Liver (tissue), 9 donors: ENCODE results near the gene FBXO47. TPM values are rescaled to one million over a fixed set of nuclear protein-coding genes. Genes with fewer than 3 reads are reported as not detected.

Experiments
- DNase-seq: peaks from one replicate; pipeline ENCODE4 v3.0.0-alpha.2; 2017; ENCODE audit warnings: low spot score
- H3K27ac ChIP-seq, 2 donors: one replicate each; pipeline ENCODE4 v1.7.0; 2013; ENCODE audit warnings: inconsistent platforms in 2 of 2, low read length in 2 of 2, control low read depth in 1 of 2, low read depth in 1 of 2, mild to moderate bottlenecking in 1 of 2
- H3K27me3 ChIP-seq, 4 donors: one replicate each; pipeline versions ENCODE4 v1.6.1 to v1.7.0; 2013; ENCODE audit warnings: low read length in 3 of 4, inconsistent platforms in 1 of 4, mild to moderate bottlenecking in 1 of 4, moderate library complexity in 1 of 4; ENCODE audit not compliant: control insufficient read depth in 4 of 4, insufficient read depth in 4 of 4
- H3K36me3 ChIP-seq, 4 donors: one replicate each; pipeline versions ENCODE4 v1.6.1 to v1.7.0; 2013; ENCODE audit warnings: low read length in 3 of 4, mild to moderate bottlenecking in 3 of 4, low read depth in 1 of 4, moderate library complexity in 1 of 4; ENCODE audit not compliant: control insufficient read depth in 4 of 4, insufficient read depth in 3 of 4
- H3K4me1 ChIP-seq, 4 donors: one replicate each; pipeline versions ENCODE4 v1.6.1 to v1.7.0; 2013; ENCODE audit warnings: low read length in 3 of 4, mild to moderate bottlenecking in 3 of 4, moderate library complexity in 1 of 4; ENCODE audit not compliant: control insufficient read depth in 4 of 4, insufficient read depth in 4 of 4
- H3K4me3 ChIP-seq, 3 donors: one replicate each; pipeline versions ENCODE4 v1.6.1 to v1.7.0; 2013; ENCODE audit warnings: low read length in 3 of 3, control low read depth in 1 of 3, low read depth in 1 of 3, mild to moderate bottlenecking in 1 of 3
- H3K9ac ChIP-seq, 2 donors: one replicate each; pipeline ENCODE4 v1.7.0; 2013; ENCODE audit warnings: low read length in 2 of 2, mild to moderate bottlenecking in 2 of 2, moderate library complexity in 2 of 2, control low read depth in 1 of 2, low read depth in 1 of 2
- H3K9me3 ChIP-seq, 4 donors: one replicate each; pipeline versions ENCODE4 v1.6.1 to v1.7.0; 2013; ENCODE audit warnings: low read length in 3 of 4; ENCODE audit not compliant: control insufficient read depth in 4 of 4
- EGR1 ChIP-seq, 2 donors: IDR thresholded peaks; 2 replicates each; pipeline ENCODE4 v1.6.1; 2016 to 2018; ENCODE audit warnings: antibody characterized with exemption in 2 of 2, low read depth in 2 of 2
- FOXA1 ChIP-seq: IDR thresholded peaks from 2 replicates; pipeline ENCODE4 v1.6.1; 2016; ENCODE audit warnings: antibody characterized with exemption
- FOXA2 ChIP-seq: IDR thresholded peaks from 2 replicates; pipeline ENCODE4 v1.6.1; 2016; ENCODE audit warnings: antibody characterized with exemption
- GABPA ChIP-seq, 2 donors: IDR thresholded peaks in 1 of 2; conservative IDR thresholded peaks in 1 of 2; 2 replicates each; pipeline ENCODE4 v1.6.1; 2016; ENCODE audit warnings: antibody characterized with exemption in 2 of 2, mild to moderate bottlenecking in 1 of 2, moderate library complexity in 1 of 2
- HNF4A ChIP-seq, 2 donors: conservative IDR thresholded peaks; 2 replicates each; pipeline ENCODE4 v1.6.1; 2016; ENCODE audit warnings: antibody characterized with exemption in 2 of 2, mild to moderate bottlenecking in 2 of 2
- HNF4G ChIP-seq: IDR thresholded peaks from 2 replicates; pipeline ENCODE4 v1.6.1; 2016; ENCODE audit warnings: antibody characterized with exemption
- NR2F2 ChIP-seq: IDR thresholded peaks from 2 replicates; pipeline ENCODE4 v1.6.1; 2016; ENCODE audit warnings: antibody characterized with exemption
- RAD21 ChIP-seq, 2 donors: IDR thresholded peaks; 2 replicates each; pipeline ENCODE4 v1.6.1; 2016; ENCODE audit warnings: antibody characterized with exemption in 2 of 2, mild to moderate bottlenecking in 2 of 2
- RXRA ChIP-seq, 2 donors: IDR thresholded peaks; 2 replicates each; pipeline ENCODE4 v1.6.1; 2017 to 2018; ENCODE audit warnings: antibody characterized with exemption in 2 of 2, mild to moderate bottlenecking in 1 of 2
- WGBS: extraction: QIAGEN DNeasy Blood & Tissue Kit; methylation state at CpG from one replicate; pipeline ENCODE4 v1.1.7; 2013; 5-methylcytosine and 5-hydroxymethylcytosine counted together
- polyA plus RNA-seq, 2 donors: library from polyadenylated mRNA; stranded (reverse) in 1 of 2; unstranded in 1 of 2; fragments of 200-250 nt in 1 of 2; fragments of >200 nt in 1 of 2; fragmentation: Nextera tagmentation in 1 of 2; extraction: Ambion mirVana in 1 of 2; gene quantifications; one replicate each; pipeline versions ENCODE4 v1.2.1 to v1.2.3, GENCODE V29; 2013 to 2015
- total RNA-seq, 2 donors: library from RNA; depleted of rRNA; stranded (reverse); fragments of >200 nt; gene quantifications; one replicate each; pipeline ENCODE4 v1.2.3, GENCODE V29; 2014
- TF ChIP-seq, protein P1 (sequence below): IDR thresholded peaks from 2 replicates; pipeline ENCODE4 v1.6.1; 2016; ENCODE audit warnings: antibody characterized with exemption
- donor health status: healthy.
- donor health status: healthy.
- donor health status: healthy.
- donor health status: healthy.
- donor health status: healthy.

The FBXO47 gene
- total and polyA plus RNA-seq, 4 donors: not detected

DNA sequence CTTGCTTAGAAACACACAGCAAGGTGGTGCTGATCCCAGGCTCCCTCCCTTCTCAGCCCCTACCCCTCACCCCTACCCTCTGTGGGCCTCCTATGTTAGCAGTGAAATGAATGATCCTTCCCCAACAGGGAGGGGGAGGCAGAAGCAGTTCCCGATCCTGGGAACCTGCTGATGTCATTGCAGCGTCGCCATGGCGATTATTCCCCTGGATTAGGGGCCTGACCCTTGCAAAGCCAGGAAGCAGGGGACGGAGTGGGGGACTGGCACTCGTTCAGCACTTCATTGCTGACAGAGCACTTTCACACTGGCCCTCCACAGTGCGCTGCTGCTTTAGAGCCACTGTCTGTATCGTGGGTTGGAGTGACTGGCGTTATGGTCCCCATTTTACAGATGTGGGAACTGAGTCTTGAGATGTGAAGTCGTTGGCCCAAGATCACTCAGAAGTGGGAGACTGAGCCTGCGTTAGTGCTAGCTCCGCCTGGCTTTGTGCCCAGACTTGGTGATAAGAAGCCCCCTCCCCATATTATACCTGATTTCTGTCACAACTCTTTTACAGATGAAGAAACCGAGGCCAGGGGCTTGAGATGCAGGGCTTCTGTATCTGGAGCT is 70.8 kb downstream of the FBXO47 start:
- Histone ChIP-seq H3K36me3 (peaks cover 2 to 12% (median 8%) of the 10 kb centered on the region in 4 donors), H3K9me3 (no peaks in the 10 kb centered on the region), H3K27me3 (no peaks in the 10 kb centered on the region), H3K4me1 (peaks cover 29 to 70% (median 62%) of the 10 kb centered on the region in 4 donors), H3K4me3 (no peak overlapping the region), H3K27ac (peak overlapping the region; percentile 28 to 76), H3K9ac (no peak overlapping the region)
- no peak for DNase-seq
- no peak for TF ChIP-seq GABPA (IDR thresholded peaks at IDR 0.05 in 1 of 2, conservative IDR thresholded peaks at IDR 0.05 in 1 of 2)
- no peak for TF ChIP-seq FOXA2
- TF ChIP-seq NR2F2: peak; percentile 73
- WGBS: 70% methylated on average over 13 of the region's 13 CpGs

DNA sequence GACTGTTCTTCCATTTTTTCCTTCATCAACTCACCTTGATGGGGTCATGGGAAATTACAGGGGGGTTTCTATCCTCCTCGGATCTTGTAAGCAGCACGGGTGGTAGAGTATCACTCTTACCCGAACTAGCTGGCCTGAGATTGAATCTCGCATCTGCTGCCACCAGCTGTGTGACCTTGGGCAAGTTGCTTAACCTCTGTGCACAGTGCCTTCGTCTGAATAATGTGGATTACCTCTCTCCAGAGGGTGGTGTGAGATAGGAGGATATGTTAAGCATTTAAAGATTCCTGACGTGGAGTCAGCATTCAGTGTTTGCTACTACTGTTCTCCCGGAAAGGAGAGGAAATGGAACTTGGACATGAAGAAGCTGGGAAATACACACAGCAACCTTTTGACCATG is 72.9 kb downstream of the FBXO47 start:
- TF ChIP-seq NR2F2 (peak; percentile 36), FOXA2 (no peak)
- peak overlapping the region; percentile 32 to 35 for H3K27ac ChIP-seq
- H3K9me3 ChIP-seq: no peaks in the 10 kb centered on the region
- DNase-seq: no peak
- no peak overlapping the region for H3K4me3 ChIP-seq
- WGBS: 67% methylated on average over 7 of the region's 7 CpGs
- H3K36me3 ChIP-seq: peaks cover 2 to 19% (median 13%) of the 10 kb centered on the region in 4 donors
- no peak overlapping the region for H3K9ac ChIP-seq
- H3K27me3 ChIP-seq: no peaks in the 10 kb centered on the region
- H3K4me1 ChIP-seq: peaks cover 24 to 59% (median 51%) of the 10 kb centered on the region in 4 donors

DNA sequence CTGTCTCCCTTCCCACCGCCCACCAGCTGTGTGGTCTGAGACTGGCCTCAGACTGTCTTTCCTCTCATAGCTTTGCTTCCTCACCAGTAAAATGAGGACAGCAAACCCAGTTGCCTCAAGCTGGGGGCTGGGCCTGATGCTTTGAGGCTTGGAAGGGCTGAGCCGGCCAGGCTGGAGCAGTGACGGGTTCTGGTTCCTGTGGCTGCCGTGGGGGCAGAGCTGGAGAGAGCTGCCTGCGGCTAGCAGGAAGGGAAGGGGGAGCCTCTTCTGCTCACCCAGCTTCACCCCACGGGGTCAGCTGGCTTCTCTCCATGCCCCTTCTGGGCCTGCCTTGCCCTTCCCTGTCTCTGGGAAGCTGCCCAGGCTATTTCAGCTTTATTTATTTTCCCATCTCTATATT is 73.6 kb downstream of the FBXO47 start:
- Histone ChIP-seq H3K27ac (peak overlapping the region; percentile 32 to 35), H3K36me3 (peaks cover 2 to 16% (median 13%) of the 10 kb centered on the region in 4 donors), H3K9ac (no peak overlapping the region), H3K4me3 (no peak overlapping the region), H3K27me3 (no peaks in the 10 kb centered on the region), H3K4me1 (peaks cover 24 to 52% (median 45%) of the 10 kb centered on the region in 4 donors), H3K9me3 (no peaks in the 10 kb centered on the region)
- TF ChIP-seq GABPA (IDR thresholded peaks at IDR 0.05 in 1 of 2, conservative IDR thresholded peaks at IDR 0.05 in 1 of 2): no peak
- no peak for TF ChIP-seq EGR1 (IDR thresholded peaks at IDR 0.05; ENCODE audit: low read depth in 2 of 2)
- TF ChIP-seq RXRA (IDR thresholded peaks at IDR 0.05): peak; percentile 20 to 50
- TF ChIP-seq RAD21 (IDR thresholded peaks at IDR 0.05): peak in 1 of 2 donors; percentile 29
- TF ChIP-seq HNF4A (conservative IDR thresholded peaks at IDR 0.05): peak; percentile 11 to 14
- no peak for DNase-seq
- 37% methylated on average over 6 of the region's 6 CpGs for WGBS

DNA sequence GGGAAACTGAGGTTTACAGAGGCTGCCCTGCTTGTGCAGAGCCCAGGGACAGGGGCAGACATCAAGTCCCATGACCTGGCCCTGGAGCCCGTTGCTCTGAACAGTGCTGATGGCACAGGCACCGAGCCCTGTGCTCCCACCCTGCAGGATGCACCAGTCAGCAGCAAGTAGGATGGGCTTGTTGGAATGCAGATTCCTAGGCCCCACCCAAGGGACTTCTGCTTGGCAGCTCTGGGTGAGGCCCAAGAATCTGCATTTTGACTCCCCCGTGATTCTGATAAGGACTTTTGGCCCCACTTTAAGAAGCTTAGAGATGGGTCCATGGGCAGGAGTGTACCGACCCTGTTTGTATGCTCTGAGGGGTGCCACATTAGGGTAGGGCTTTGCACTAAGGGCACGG is 74.1 kb downstream of the FBXO47 start:
- Histone ChIP-seq H3K4me3 (no peak overlapping the region), H3K27ac (peak overlapping the region in 1 of 2 donors; percentile 35), H3K9ac (no peak overlapping the region), H3K36me3 (peaks cover 2 to 16% (median 13%) of the 10 kb centered on the region in 4 donors), H3K4me1 (peaks cover 24 to 48% (median 41%) of the 10 kb centered on the region in 4 donors), H3K27me3 (no peaks in the 10 kb centered on the region), H3K9me3 (no peaks in the 10 kb centered on the region)
- 75% methylated on average over 5 of the region's 5 CpGs for WGBS
- TF ChIP-seq HNF4G (no peak), FOXA1 (no peak), RAD21 (IDR thresholded peaks at IDR 0.05) (no peak), NR2F2 (no peak)
- TF ChIP-seq, protein P1, sequence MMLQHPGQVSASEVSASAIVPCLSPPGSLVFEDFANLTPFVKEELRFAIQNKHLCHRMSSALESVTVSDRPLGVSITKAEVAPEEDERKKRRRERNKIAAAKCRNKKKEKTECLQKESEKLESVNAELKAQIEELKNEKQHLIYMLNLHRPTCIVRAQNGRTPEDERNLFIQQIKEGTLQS: no peak
- DNase-seq: no peak
